SK-N-SH (cell line): ENCODE results near the gene C6orf141.

Experiments
- CHD2 ChIP-seq: fragments of 150-350 bp; IDR thresholded peaks from 2 replicates; pipeline ENCODE4 v1.6.1; 2018; ENCODE audit warnings: low read length; ENCODE audit not compliant: partially characterized antibody
- EZH2phosphoT487 ChIP-seq: fragments of 200-600 bp; sonication (generic); IDR thresholded peaks from 2 replicates; pipeline ENCODE4 v1.6.1; 2017; ENCODE audit warnings: low read depth, mixed run types, mild to moderate bottlenecking, antibody characterized with exemption, moderate library complexity, borderline replicate concordance
- FOXM1 ChIP-seq: IDR thresholded peaks from 2 replicates; pipeline ENCODE4 v1.4.0; 2012; ENCODE audit warnings: low read depth, mild to moderate bottlenecking
- POLR2AphosphoS5 ChIP-seq: IDR thresholded peaks from 2 replicates; pipeline ENCODE4 v1.6.1; 2012; ENCODE audit warnings: low read depth, low read length
- SIN3A ChIP-seq: IDR thresholded peaks from 2 replicates; pipeline ENCODE4 v1.6.1; 2012; ENCODE audit warnings: low read depth, mild to moderate bottlenecking, low read length, moderate library complexity, borderline replicate concordance
- TAF1 ChIP-seq: IDR thresholded peaks from 2 replicates; pipeline ENCODE4 v1.6.1; 2012; ENCODE audit warnings: low read depth, mild to moderate bottlenecking, low read length, moderate library complexity, borderline replicate concordance
- TEAD4 ChIP-seq: IDR thresholded peaks from 2 replicates; pipeline ENCODE4 v1.4.0; 2012; ENCODE audit warnings: mild to moderate bottlenecking, borderline replicate concordance; ENCODE audit not compliant: insufficient read depth
- TF ChIP-seq, protein P1 (sequence below): fragments of 200-600 bp; sonication (generic); IDR thresholded peaks from 2 replicates; pipeline ENCODE4 v1.6.1; 2017; ENCODE audit warnings: antibody characterized with exemption, mild to moderate bottlenecking, moderate library complexity
- TF ChIP-seq, protein P2 (sequence below): IDR thresholded peaks from 2 replicates; pipeline ENCODE4 v1.6.1; 2012; ENCODE audit warnings: mild to moderate bottlenecking, low read depth, low read length, moderate library complexity
- TF ChIP-seq, protein P3 (sequence below): IDR thresholded peaks from 2 replicates; pipeline ENCODE4 v1.4.0; 2012; ENCODE audit warnings: low read depth, borderline replicate concordance
- TF ChIP-seq, protein P4 (sequence below): IDR thresholded peaks from 2 replicates; pipeline ENCODE4 v1.4.0; 2012; ENCODE audit warnings: low read depth

DNA sequence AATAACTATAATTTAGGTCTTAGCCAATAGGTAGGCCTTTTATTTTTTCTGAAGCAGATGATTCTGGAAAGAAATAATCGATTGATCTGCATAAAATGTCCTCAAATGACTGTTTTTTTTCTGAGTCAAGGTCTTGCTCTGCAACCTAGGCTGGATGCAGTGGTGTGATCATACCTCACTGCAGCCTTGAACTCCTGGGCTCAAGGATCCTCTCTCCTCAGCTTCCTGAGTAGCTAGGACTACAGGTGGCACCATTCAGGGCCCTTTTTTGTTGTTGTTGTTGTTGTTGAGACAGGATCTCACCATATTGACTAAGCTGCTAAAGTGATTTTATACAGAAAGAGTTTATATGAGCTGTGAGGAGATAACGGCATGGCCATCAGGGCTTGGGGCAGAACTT is 32.5 kb upstream of the C6orf141 start:
- TF ChIP-seq, protein P1, sequence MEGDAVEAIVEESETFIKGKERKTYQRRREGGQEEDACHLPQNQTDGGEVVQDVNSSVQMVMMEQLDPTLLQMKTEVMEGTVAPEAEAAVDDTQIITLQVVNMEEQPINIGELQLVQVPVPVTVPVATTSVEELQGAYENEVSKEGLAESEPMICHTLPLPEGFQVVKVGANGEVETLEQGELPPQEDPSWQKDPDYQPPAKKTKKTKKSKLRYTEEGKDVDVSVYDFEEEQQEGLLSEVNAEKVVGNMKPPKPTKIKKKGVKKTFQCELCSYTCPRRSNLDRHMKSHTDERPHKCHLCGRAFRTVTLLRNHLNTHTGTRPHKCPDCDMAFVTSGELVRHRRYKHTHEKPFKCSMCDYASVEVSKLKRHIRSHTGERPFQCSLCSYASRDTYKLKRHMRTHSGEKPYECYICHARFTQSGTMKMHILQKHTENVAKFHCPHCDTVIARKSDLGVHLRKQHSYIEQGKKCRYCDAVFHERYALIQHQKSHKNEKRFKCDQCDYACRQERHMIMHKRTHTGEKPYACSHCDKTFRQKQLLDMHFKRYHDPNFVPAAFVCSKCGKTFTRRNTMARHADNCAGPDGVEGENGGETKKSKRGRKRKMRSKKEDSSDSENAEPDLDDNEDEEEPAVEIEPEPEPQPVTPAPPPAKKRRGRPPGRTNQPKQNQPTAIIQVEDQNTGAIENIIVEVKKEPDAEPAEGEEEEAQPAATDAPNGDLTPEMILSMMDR, result no peak
- TF ChIP-seq, protein P2, sequence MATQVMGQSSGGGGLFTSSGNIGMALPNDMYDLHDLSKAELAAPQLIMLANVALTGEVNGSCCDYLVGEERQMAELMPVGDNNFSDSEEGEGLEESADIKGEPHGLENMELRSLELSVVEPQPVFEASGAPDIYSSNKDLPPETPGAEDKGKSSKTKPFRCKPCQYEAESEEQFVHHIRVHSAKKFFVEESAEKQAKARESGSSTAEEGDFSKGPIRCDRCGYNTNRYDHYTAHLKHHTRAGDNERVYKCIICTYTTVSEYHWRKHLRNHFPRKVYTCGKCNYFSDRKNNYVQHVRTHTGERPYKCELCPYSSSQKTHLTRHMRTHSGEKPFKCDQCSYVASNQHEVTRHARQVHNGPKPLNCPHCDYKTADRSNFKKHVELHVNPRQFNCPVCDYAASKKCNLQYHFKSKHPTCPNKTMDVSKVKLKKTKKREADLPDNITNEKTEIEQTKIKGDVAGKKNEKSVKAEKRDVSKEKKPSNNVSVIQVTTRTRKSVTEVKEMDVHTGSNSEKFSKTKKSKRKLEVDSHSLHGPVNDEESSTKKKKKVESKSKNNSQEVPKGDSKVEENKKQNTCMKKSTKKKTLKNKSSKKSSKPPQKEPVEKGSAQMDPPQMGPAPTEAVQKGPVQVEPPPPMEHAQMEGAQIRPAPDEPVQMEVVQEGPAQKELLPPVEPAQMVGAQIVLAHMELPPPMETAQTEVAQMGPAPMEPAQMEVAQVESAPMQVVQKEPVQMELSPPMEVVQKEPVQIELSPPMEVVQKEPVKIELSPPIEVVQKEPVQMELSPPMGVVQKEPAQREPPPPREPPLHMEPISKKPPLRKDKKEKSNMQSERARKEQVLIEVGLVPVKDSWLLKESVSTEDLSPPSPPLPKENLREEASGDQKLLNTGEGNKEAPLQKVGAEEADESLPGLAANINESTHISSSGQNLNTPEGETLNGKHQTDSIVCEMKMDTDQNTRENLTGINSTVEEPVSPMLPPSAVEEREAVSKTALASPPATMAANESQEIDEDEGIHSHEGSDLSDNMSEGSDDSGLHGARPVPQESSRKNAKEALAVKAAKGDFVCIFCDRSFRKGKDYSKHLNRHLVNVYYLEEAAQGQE, result no peak
- TF ChIP-seq, protein P3, sequence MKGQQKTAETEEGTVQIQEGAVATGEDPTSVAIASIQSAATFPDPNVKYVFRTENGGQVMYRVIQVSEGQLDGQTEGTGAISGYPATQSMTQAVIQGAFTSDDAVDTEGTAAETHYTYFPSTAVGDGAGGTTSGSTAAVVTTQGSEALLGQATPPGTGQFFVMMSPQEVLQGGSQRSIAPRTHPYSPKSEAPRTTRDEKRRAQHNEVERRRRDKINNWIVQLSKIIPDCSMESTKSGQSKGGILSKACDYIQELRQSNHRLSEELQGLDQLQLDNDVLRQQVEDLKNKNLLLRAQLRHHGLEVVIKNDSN, result no peak
- TF ChIP-seq FOXM1 (no peak), EZH2phosphoT487 (no peak), TEAD4 (no peak), TAF1 (no peak), POLR2AphosphoS5 (no peak), SIN3A (no peak), CHD2 (no peak)
- TF ChIP-seq, protein P4, sequence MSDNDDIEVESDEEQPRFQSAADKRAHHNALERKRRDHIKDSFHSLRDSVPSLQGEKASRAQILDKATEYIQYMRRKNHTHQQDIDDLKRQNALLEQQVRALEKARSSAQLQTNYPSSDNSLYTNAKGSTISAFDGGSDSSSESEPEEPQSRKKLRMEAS, result no peak
